T-helper 17 cell (primary cell): ENCODE results near the gene RNLS. TPM values are rescaled to one million over a fixed set of nuclear protein-coding genes. Genes with fewer than 3 reads are reported as not detected.

ENCODE experiments used
- ATAC-seq: fragments of 150-1000 bp; cut with Tn5 transposase; 2 replicates; pipeline ENCODE4 v1.10.0; 2021; ENCODE audit warnings: mild to moderate bottlenecking, moderate library complexity
- DNase-seq, 3 donors: peaks; one replicate each; pipeline versions ENCODE4 v3.0.0 to v3.0.0-alpha.2; 2020 to 2021
- H3K9me3 ChIP-seq: one replicate; pipeline ENCODE4 v1.7.0; 2013; ENCODE audit warnings: low read length, mild to moderate bottlenecking; ENCODE audit not compliant: control insufficient read depth, poor library complexity, severe bottlenecking
- H3K27ac Mint-ChIP-seq: one replicate; pipeline ENCODE4 v1.8.0; 2022; ENCODE audit warnings: mild to moderate bottlenecking, moderate library complexity, mixed read lengths
- H3K27me3 Mint-ChIP-seq: one replicate; pipeline ENCODE4 v1.8.0; 2022; ENCODE audit warnings: mixed read lengths
- H3K36me3 Mint-ChIP-seq: one replicate; pipeline ENCODE4 v1.8.0; 2022; ENCODE audit warnings: low read depth, mixed read lengths
- H3K4me1 Mint-ChIP-seq: one replicate; pipeline ENCODE4 v1.8.0; 2022; ENCODE audit warnings: mild to moderate bottlenecking, mixed read lengths
- H3K4me3 Mint-ChIP-seq: one replicate; pipeline ENCODE4 v1.8.0; 2022; ENCODE audit warnings: mild to moderate bottlenecking, moderate library complexity, mixed read lengths
- total RNA-seq, 4 donors: library from RNA in 2 of 4; stranded (reverse) in 2 of 4; gene quantifications; one replicate each; pipeline ENCODE4 v1.2.3 and lab custom pipeline; 2022 to 2026

RNLS gene
- total RNA-seq, 2 donors from 2014 or later = 1.8 to 4.6 TPM

DNA sequence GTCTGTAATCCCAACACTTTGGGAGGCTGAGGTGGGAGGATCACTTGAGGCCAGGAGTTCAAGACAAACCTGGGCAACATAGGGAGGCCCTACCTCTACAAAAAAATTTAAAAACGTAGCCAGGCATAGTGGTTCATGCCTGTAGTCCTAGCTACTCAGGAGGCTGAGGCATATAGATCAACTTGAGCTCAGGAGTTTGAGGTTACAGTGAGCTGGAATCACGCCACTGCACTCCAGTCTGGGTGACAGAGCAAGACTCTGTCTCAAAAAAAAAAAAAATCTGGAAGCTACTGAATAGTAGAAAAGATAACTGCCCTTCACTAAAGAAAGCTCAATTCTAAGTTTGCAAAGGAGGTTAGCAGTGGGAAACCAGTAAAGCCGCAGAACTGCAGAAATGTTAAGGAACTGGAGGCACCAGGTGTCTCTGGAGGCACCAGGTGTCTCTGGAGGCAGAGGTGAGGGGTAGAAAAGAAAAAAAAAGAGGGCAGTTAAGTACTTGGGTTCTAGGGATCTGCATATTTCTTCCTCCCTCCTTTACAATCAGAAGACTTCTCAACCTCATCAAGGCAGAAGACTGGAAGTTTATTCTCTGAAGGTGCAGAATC, 56.5 kb downstream of the RNLS start:
- no peaks in the 10 kb centered on the region for H3K9me3 ChIP-seq
- H3K4me1 Mint-ChIP-seq = peaks cover 5% of the 10 kb centered on the region
- no peak overlapping the region for H3K4me3 Mint-ChIP-seq
- ATAC-seq = no peak
- no peak overlapping the region for H3K27ac Mint-ChIP-seq
- DNase-seq = no peak
- H3K36me3 Mint-ChIP-seq = no peaks in the 10 kb centered on the region
- peaks cover 4% of the 10 kb centered on the region for H3K27me3 Mint-ChIP-seq

DNA sequence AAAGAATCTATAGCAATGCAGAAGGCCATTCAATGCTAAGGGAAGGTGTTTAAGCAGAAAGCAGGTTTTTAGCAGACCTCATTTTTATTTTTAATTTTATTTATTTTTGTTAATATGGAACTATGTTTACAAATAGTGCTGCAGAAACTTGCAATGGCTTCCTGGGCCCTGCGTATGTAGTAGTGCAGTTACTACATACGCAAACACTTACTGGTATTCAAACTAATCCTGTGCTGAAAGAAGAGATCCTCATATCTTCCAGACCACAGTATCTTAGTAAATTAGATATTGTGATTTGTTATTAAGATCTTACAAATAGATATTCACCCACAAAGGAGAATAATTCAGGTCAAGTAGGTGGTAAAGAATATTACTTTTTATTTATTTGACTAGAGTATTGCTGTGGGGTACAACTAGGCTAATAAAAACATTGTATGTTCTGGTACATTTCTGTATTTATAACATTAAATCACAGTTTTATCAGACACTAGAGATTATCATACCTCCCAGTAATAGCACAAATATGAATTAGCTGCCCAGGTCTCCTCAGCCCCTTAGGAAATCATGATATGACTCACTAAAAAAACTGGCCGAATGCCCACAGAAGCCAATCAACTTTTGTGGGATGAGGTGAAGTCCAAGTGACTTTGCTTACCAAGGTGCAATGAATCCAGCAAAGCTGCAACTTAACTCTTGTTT, 57.6 kb downstream of the RNLS start:
- no peak for DNase-seq
- H3K36me3 Mint-ChIP-seq = peaks cover 2% of the 10 kb centered on the region
- no peak overlapping the region for H3K27ac Mint-ChIP-seq
- no peak overlapping the region for H3K4me3 Mint-ChIP-seq
- H3K27me3 Mint-ChIP-seq = no peaks in the 10 kb centered on the region
- H3K9me3 ChIP-seq = no peaks in the 10 kb centered on the region
- no peak for ATAC-seq
- peaks cover 5% of the 10 kb centered on the region for H3K4me1 Mint-ChIP-seq

- no peak for DNase-seq
- Mint-ChIP-seq H3K36me3 (peaks cover 2% of the 10 kb centered on the region), H3K27me3 (no peaks in the 10 kb centered on the region), H3K27ac (no peak overlapping the region), H3K4me1 (peaks cover 3% of the 10 kb centered on the region), H3K4me3 (no peak overlapping the region)
- no peak for ATAC-seq
- no peaks in the 10 kb centered on the region for H3K9me3 ChIP-seq
These were observed 59.2 kb downstream of the RNLS start for GRCh38 chr10:88523739-88524400.

DNA sequence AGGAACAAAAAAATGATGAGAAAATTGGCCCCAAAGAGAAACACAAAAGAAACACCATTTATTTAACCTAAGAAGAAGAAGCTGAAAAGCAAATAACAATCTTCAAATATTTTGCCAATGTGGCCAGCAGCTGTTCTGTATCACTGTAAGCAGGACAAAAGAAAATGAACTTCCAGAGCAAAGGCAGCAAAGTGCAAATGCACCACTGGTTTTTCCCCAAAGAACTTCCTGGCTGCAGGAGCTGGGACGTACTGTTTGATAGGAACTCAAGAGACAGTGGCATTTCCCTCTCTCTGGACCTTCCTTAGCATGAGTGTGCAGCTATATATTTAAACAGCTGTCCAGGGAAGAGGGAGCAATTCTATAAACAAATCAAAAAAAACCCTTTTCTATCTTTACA, 60.4 kb downstream of the RNLS start:
- no peaks in the 10 kb centered on the region for H3K9me3 ChIP-seq
- peaks cover 2% of the 10 kb centered on the region for H3K36me3 Mint-ChIP-seq
- H3K4me1 Mint-ChIP-seq = no peaks in the 10 kb centered on the region
- H3K27ac Mint-ChIP-seq = no peak overlapping the region
- ATAC-seq (no peak), DNase-seq (no peak)
- H3K27me3 Mint-ChIP-seq = no peaks in the 10 kb centered on the region
- no peak overlapping the region for H3K4me3 Mint-ChIP-seq

GRCh38 chr10:88521791-88522190, 61.3 kb downstream of the RNLS start:
- H3K36me3 Mint-ChIP-seq = peaks cover 2% of the 10 kb centered on the region
- H3K27ac Mint-ChIP-seq = no peak overlapping the region
- H3K9me3 ChIP-seq = no peaks in the 10 kb centered on the region
- no peaks in the 10 kb centered on the region for H3K27me3 Mint-ChIP-seq
- no peak overlapping the region for H3K4me3 Mint-ChIP-seq
- ATAC-seq (no peak), DNase-seq (no peak)
- no peaks in the 10 kb centered on the region for H3K4me1 Mint-ChIP-seq

DNA sequence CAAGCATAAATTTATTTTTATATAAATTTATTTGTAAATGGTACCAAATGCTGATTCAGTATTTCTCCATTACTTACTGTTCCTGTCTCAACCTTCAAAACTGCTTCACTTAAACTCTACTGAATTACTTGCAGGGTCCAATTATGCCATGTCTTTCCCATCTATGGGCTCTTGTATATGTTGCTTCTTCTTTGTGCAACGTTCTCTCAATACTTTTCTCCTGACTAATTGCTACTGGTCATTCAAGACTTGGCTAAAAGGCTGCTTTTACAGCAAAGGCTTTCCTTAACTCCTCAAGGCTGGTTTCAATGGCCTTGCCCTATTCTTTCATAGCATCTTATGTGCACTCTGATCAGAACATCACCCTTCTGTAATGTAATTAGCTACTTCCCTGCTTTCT, 67.9 kb downstream of the RNLS start:
- Mint-ChIP-seq H3K27ac (no peak overlapping the region), H3K4me3 (no peak overlapping the region), H3K27me3 (no peaks in the 10 kb centered on the region), H3K4me1 (peaks cover 2% of the 10 kb centered on the region), H3K36me3 (peaks cover 6% of the 10 kb centered on the region)
- H3K9me3 ChIP-seq = no peaks in the 10 kb centered on the region
- ATAC-seq (no peak), DNase-seq (no peak)

DNA sequence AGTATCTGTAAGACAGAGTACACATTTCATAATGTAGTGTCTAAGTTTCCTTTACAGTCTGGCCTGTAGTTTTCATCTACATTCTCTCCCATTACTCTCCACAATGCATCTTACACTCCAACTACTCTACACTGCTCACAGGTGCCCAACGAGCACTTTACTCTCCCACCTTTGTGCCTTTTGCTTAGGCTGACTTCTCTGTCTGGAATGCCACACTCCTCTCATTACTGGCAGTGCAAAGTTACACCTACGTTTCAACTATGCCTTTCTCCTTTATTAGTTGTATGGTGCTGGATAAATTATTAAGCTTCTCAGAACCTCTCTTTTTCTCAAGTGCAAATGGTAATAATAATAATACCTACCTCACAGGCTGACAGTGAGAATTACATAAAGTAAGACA, 70.5 kb downstream of the RNLS start:
- Mint-ChIP-seq H3K4me1 (peaks cover 2% of the 10 kb centered on the region), H3K36me3 (peaks cover 6% of the 10 kb centered on the region), H3K27me3 (no peaks in the 10 kb centered on the region), H3K27ac (no peak overlapping the region), H3K4me3 (no peak overlapping the region)
- H3K9me3 ChIP-seq = no peaks in the 10 kb centered on the region
- DNase-seq (no peak), ATAC-seq (no peak)

- no peaks in the 10 kb centered on the region for H3K9me3 ChIP-seq
- H3K27me3 Mint-ChIP-seq = no peaks in the 10 kb centered on the region
- H3K36me3 Mint-ChIP-seq = no peaks in the 10 kb centered on the region
- H3K4me1 Mint-ChIP-seq = peaks cover 2% of the 10 kb centered on the region
- DNase-seq (no peak), ATAC-seq (no peak)
- no peak overlapping the region for H3K4me3 Mint-ChIP-seq
- no peak overlapping the region for H3K27ac Mint-ChIP-seq
These were observed 74.3 kb downstream of the RNLS start for GRCh38 chr10:88508796-88509195.

- H3K9me3 ChIP-seq = no peaks in the 10 kb centered on the region
- peaks cover 2% of the 10 kb centered on the region for H3K4me1 Mint-ChIP-seq
- H3K4me3 Mint-ChIP-seq = no peak overlapping the region
These were observed 75.2 kb downstream of the RNLS start for GRCh38 chr10:88507826-88508453.

GRCh38 chr10:88507404-88507803, 75.7 kb downstream of the RNLS start:
- H3K36me3 Mint-ChIP-seq = no peaks in the 10 kb centered on the region
- no peak overlapping the region for H3K4me3 Mint-ChIP-seq
- no peaks in the 10 kb centered on the region for H3K27me3 Mint-ChIP-seq
- H3K27ac Mint-ChIP-seq = no peak overlapping the region
- no peaks in the 10 kb centered on the region for H3K4me1 Mint-ChIP-seq
- ATAC-seq = no peak
- DNase-seq = no peak
- no peaks in the 10 kb centered on the region for H3K9me3 ChIP-seq

More at GRCh38 chr10:88507826-88508453, 75.2 kb downstream of the RNLS start:
- no peak for ATAC-seq
- Mint-ChIP-seq H3K27ac (no peak overlapping the region), H3K27me3 (no peaks in the 10 kb centered on the region), H3K36me3 (no peaks in the 10 kb centered on the region)
- no peak for DNase-seq

GRCh38 chr10:88505680-88506215, 77.4 kb downstream of the RNLS start:
- no peaks in the 10 kb centered on the region for H3K4me1 Mint-ChIP-seq
- no peak for ATAC-seq
- no peaks in the 10 kb centered on the region for H3K27me3 Mint-ChIP-seq
- no peaks in the 10 kb centered on the region for H3K36me3 Mint-ChIP-seq
- DNase-seq = no peak
- no peak overlapping the region for H3K27ac Mint-ChIP-seq
- H3K4me3 Mint-ChIP-seq = no peak overlapping the region
- H3K9me3 ChIP-seq = no peaks in the 10 kb centered on the region

- Mint-ChIP-seq H3K4me3 (no peak overlapping the region), H3K27me3 (no peaks in the 10 kb centered on the region), H3K36me3 (no peaks in the 10 kb centered on the region), H3K27ac (no peak overlapping the region), H3K4me1 (no peaks in the 10 kb centered on the region)
- no peak for DNase-seq
- H3K9me3 ChIP-seq = no peaks in the 10 kb centered on the region
- ATAC-seq = no peak
These were observed 77.9 kb downstream of the RNLS start for GRCh38 chr10:88505265-88505664.

- Mint-ChIP-seq H3K27ac (no peak overlapping the region), H3K4me1 (peaks cover 12% of the 10 kb centered on the region), H3K27me3 (no peaks in the 10 kb centered on the region), H3K4me3 (no peak overlapping the region), H3K36me3 (peaks cover 1% of the 10 kb centered on the region)
- no peaks in the 10 kb centered on the region for H3K9me3 ChIP-seq
- no peak for DNase-seq
- no peak for ATAC-seq
These were observed 82.5 kb downstream of the RNLS start for GRCh38 chr10:88500656-88501055.
